OCI-LY1 (cell line): ENCODE results near the gene LRRC36.

Experiments used
- H2AFZ ChIP-seq: fragments of 200-600 bp; sonication (generic), shearing (Covaris generic); 2 replicates; pipeline ENCODE4 v1.6.0; 2014; ENCODE audit warnings: antibody characterized with exemption, mild to moderate bottlenecking, low read length
- H3F3A ChIP-seq: fragments of 200-600 bp; sonication (generic), shearing (Covaris generic); 2 replicates; pipeline ENCODE4 v1.6.0; 2014; ENCODE audit warnings: mild to moderate bottlenecking, antibody characterized with exemption, low read length, moderate library complexity; ENCODE audit not compliant: insufficient read depth
- H3K27ac ChIP-seq: fragments of 200-600 bp; sonication (generic); 2 replicates; pipeline ENCODE4 v1.5.1; 2014; ENCODE audit warnings: low read length, mixed run types, mild to moderate bottlenecking, low read depth; ENCODE audit not compliant: poor library complexity, severe bottlenecking
- H3K27me3 ChIP-seq: fragments of 200-600 bp; sonication (generic); 2 replicates; pipeline ENCODE4 v1.6.0; 2014; ENCODE audit warnings: antibody characterized with exemption, mild to moderate bottlenecking, low read length, moderate library complexity; ENCODE audit not compliant: insufficient read depth
- H3K36me3 ChIP-seq: fragments of 200-600 bp; sonication (generic); 2 replicates; pipeline ENCODE4 v1.6.1; 2014; ENCODE audit warnings: mild to moderate bottlenecking, antibody characterized with exemption, low read length, moderate library complexity, mixed read lengths; ENCODE audit not compliant: insufficient read depth
- H3K4me1 ChIP-seq: fragments of 200-600 bp; sonication (generic); 2 replicates; pipeline ENCODE4 v1.5.1; 2014; ENCODE audit warnings: mild to moderate bottlenecking, low read length, moderate library complexity; ENCODE audit not compliant: insufficient read depth, severe bottlenecking
- H3K4me2 ChIP-seq: fragments of 200-600 bp; sonication (generic), shearing (Covaris generic); 2 replicates; pipeline ENCODE4 v1.6.1; 2014; ENCODE audit warnings: low read length
- H3K4me3 ChIP-seq: fragments of 200-600 bp; sonication (generic); 2 replicates; pipeline ENCODE4 v1.5.1; 2014; ENCODE audit warnings: low read length, low read depth, mild to moderate bottlenecking, mixed read lengths; ENCODE audit not compliant: poor library complexity, severe bottlenecking
- H3K79me2 ChIP-seq: fragments of 200-600 bp; shearing (Covaris generic); 2 replicates; pipeline ENCODE4 v1.6.1; 2016; ENCODE audit warnings: mixed run types, low read length, mixed read lengths; ENCODE audit not compliant: insufficient read depth
- H3K9ac ChIP-seq: fragments of 200-600 bp; sonication (generic), shearing (Covaris generic); 2 replicates; pipeline ENCODE4 v1.6.1; 2014; ENCODE audit warnings: mild to moderate bottlenecking, low read length, mixed read lengths
- H3K9me2 ChIP-seq: fragments of 200-600 bp; sonication (generic), shearing (Covaris generic); 2 replicates; pipeline ENCODE4 v1.6.1; 2014; ENCODE audit warnings: low read depth, mild to moderate bottlenecking, low read length, mixed read lengths
- H3K9me3 ChIP-seq: fragments of 200-600 bp; shearing (Covaris generic); 2 replicates; pipeline ENCODE4 v1.6.1; 2014; ENCODE audit warnings: low read length, mixed read lengths
- H4K20me1 ChIP-seq: fragments of 200-600 bp; sonication (generic), shearing (Covaris generic); 2 replicates; pipeline ENCODE4 v1.6.0; 2016; ENCODE audit warnings: mild to moderate bottlenecking, low read length; ENCODE audit not compliant: insufficient read depth
- CTCF ChIP-seq: fragments of 200-600 bp; sonication (generic), shearing (Covaris generic); IDR thresholded peaks from 2 replicates; pipeline ENCODE4 v1.5.1; 2017; ENCODE audit warnings: mild to moderate bottlenecking, antibody characterized with exemption, low read length, moderate library complexity, mixed read lengths
- EZH2 ChIP-seq: fragments of 200-600 bp; sonication (generic), shearing (Covaris generic); IDR thresholded peaks from 2 replicates; pipeline ENCODE4 v1.8.0; 2017; ENCODE audit warnings: borderline replicate concordance, mixed run types, mild to moderate bottlenecking, antibody characterized with exemption, low read length, moderate library complexity, mixed read lengths

LRRC36 gene

GRCh38 chr16:67400901-67401300, 74.3 kb downstream of the LRRC36 start:
- H4K20me1 ChIP-seq, result no peaks in the 10 kb centered on the region
- no peaks in the 10 kb centered on the region for H3K79me2 ChIP-seq
- H3K4me3 ChIP-seq, result no peak overlapping the region
- H3K4me2 ChIP-seq, result no peak overlapping the region
- no peaks in the 10 kb centered on the region for H3K36me3 ChIP-seq
- TF ChIP-seq EZH2 (no peak), CTCF (no peak)
- H3K27ac ChIP-seq, result no peak overlapping the region
- H3K27me3 ChIP-seq, result no peaks in the 10 kb centered on the region; the same call in 1 of the 2 replicates
- H3K4me1 ChIP-seq, result no peaks in the 10 kb centered on the region
- no peaks in the 10 kb centered on the region for H3K9me3 ChIP-seq
- no peaks in the 10 kb centered on the region for H3K9me2 ChIP-seq
- H2AFZ ChIP-seq, result no peak overlapping the region
- H3F3A ChIP-seq, result no peaks in the 10 kb centered on the region
- no peak overlapping the region for H3K9ac ChIP-seq

GRCh38 chr16:67403976-67404555, 77.5 kb downstream of the LRRC36 start:
- no peaks in the 10 kb centered on the region for H3K79me2 ChIP-seq
- no peaks in the 10 kb centered on the region for H3K9me3 ChIP-seq
- no peaks in the 10 kb centered on the region for H4K20me1 ChIP-seq
- no peaks in the 10 kb centered on the region; the same call in 1 of the 2 replicates for H3K27me3 ChIP-seq
- no peaks in the 10 kb centered on the region for H3K9me2 ChIP-seq
- no peak overlapping the region for H3K4me3 ChIP-seq
- H3F3A ChIP-seq, result no peaks in the 10 kb centered on the region
- H3K9ac ChIP-seq, result no peak overlapping the region
- H3K27ac ChIP-seq, result no peak overlapping the region
- no peak overlapping the region for H3K4me2 ChIP-seq
- H3K4me1 ChIP-seq, result no peaks in the 10 kb centered on the region
- no peaks in the 10 kb centered on the region for H3K36me3 ChIP-seq
- no peak for TF ChIP-seq CTCF
- no peak for TF ChIP-seq EZH2
- H2AFZ ChIP-seq, result no peak overlapping the region

GRCh38 chr16:67404740-67405226, 78.2 kb downstream of the LRRC36 start:
- H3K4me2 ChIP-seq, result no peak overlapping the region
- H3F3A ChIP-seq, result no peaks in the 10 kb centered on the region
- no peaks in the 10 kb centered on the region; the same call in 1 of the 2 replicates for H3K27me3 ChIP-seq
- H3K79me2 ChIP-seq, result no peaks in the 10 kb centered on the region
- no peaks in the 10 kb centered on the region for H3K9me3 ChIP-seq
- H3K27ac ChIP-seq, result no peak overlapping the region
- H2AFZ ChIP-seq, result no peak overlapping the region
- TF ChIP-seq CTCF, result no peak
- no peak for TF ChIP-seq EZH2
- H3K4me1 ChIP-seq, result no peaks in the 10 kb centered on the region
- H4K20me1 ChIP-seq, result no peaks in the 10 kb centered on the region
- no peak overlapping the region for H3K9ac ChIP-seq
- no peak overlapping the region for H3K4me3 ChIP-seq
- H3K9me2 ChIP-seq, result no peaks in the 10 kb centered on the region
- no peaks in the 10 kb centered on the region for H3K36me3 ChIP-seq
